WTC11 (cell line): ENCODE data around the gene BMP10.

Experiments
- MAX ChIP-seq: sonication (generic); formaldehyde crosslinking; IDR thresholded peaks from 2 replicates; pipeline ENCODE4 v1.8.0; 2022; ENCODE audit warnings: mild to moderate bottlenecking, missing genetic modification reagents
- RELA ChIP-seq: sonication (generic); formaldehyde crosslinking; IDR thresholded peaks from 2 replicates; pipeline ENCODE4 v1.8.1; 2022; ENCODE audit warnings: missing genetic modification reagents, mild to moderate bottlenecking, borderline replicate concordance
- SP1 ChIP-seq: sonication (generic); formaldehyde crosslinking; conservative IDR thresholded peaks from 2 replicates; pipeline ENCODE4 v1.8.1; 2022; ENCODE audit warnings: missing genetic modification reagents
- TF ChIP-seq, protein P1 (sequence below): fragments of 250-450 bp; sonication (Bioruptor Pico); IDR thresholded peaks from 2 replicates; pipeline ENCODE4 v1.9.0; 2021; ENCODE audit warnings: moderate library complexity, mild to moderate bottlenecking, inconsistent platforms, borderline replicate concordance

DNA sequence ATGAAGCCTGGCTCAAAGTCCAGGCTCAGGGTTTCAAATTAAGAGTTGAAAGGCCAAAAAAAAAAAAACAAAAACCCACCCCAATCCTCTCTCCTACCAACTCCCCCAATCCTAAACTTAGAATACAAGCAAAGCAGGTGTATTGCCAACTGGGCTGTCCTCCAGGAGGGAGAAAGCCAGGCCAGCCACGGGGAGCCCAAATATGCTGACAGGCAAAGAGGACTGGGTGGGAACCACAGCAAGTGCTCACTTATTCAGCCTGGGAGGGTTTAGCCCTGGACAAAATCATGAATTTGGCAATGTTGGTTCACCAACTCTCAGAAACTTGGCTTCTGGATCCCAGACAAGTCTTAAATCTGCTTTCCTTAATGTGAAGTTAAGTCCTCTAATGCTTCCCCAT is 45.0 kb upstream of the BMP10 start:
- TF ChIP-seq, protein P1, sequence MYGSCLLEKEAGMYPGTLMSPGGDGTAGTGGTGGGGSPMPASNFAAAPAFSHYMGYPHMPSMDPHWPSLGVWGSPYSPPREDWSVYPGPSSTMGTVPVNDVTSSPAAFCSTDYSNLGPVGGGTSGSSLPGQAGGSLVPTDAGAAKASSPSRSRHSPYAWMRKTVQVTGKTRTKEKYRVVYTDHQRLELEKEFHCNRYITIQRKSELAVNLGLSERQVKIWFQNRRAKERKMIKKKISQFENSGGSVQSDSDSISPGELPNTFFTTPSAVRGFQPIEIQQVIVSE (CRISPR knock-in tag), result no peak
- TF ChIP-seq RELA (CRISPR knock-in tag), result no peak
- TF ChIP-seq MAX (CRISPR knock-in tag), result no peak
- TF ChIP-seq SP1 (CRISPR knock-in tag), result no peak
